GM18519 (cell line): ENCODE measurements around the gene DNM1L.

Experiments used
- ATAC-seq: cut with Tn5 transposase; IDR thresholded peaks from one replicate; pipeline ENCODE4 v1.9.1; 2021; ENCODE audit warnings: mild to moderate bottlenecking, moderate library complexity; ENCODE audit not compliant: unreplicated experiment, low FRiP score

Gene DNM1L

GRCh38 chr12:32679091-32679919, at the start of gene DNM1L:
DNM1L (plus strand) TSS chr12:32679301; CDS start chr12:32679364, 63 bp downstream.
- ATAC-seq, result peak; percentile 92

- ATAC-seq, result no peak
Observed at GRCh38 chr12:32641287-32641901, 37.7 kb upstream of the DNM1L start.

GRCh38 chr12:32644431-32644830, 34.7 kb upstream of the DNM1L start:
- no peak for ATAC-seq

DNA sequence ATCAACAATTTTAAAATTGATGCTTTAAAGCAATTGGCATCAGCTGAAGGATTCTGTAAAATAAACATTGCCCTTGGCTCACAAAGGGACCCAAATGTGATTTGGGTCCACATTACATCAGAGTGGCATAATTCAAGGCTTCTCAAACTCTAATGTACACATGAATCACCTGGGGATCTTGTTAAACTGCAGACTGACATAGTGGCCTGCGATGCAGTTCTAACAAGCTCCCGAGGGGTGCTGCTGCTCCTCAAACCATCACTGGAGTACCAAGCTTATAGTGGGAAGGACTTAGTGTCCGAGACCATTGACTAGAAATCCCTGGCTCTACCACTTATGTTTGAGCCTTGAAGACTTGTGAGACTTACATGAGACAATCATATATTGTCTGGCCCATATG, 31.8 kb upstream of the DNM1L start:
- ATAC-seq, result no peak

GRCh38 chr12:32650508-32650907, 28.6 kb upstream of the DNM1L start:
- ATAC-seq, result no peak

DNA sequence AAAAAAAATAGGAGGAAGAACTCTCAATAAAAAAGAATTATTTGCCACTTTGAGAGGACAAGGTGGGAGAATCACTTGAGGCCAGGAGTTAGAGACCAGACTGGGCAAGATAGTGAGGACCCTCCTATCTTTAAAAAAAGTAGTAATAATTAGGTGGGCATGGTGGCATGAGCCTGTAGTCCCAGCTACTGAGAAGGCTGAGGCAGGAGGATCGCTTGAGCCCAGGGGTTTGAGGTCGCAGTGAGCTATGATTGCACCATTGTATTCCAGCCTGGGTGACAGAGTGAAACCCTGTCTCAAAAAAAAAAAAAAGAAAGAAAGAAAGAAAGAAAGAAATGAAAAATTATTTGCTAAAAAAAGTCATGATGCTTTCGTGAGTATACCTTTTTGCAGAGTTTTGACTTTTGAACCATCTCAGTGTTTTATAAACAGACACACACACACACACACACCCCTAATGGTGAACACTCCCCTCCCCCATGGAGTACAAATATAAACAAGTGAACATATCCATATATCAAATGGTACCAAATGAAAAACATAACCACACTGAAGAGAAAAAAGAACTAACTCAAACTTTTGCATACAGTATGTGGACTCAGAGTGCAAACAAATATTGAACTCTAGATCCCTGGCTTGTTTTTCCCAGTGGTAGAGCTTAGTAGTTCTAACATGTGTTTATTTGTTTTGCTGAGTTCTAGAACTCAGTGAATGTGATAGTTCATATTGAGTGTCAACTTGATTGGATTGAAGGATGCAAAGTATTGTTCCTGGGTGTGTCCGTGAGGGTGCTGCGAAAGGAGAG, 27.7 kb upstream of the DNM1L start:
- no peak for ATAC-seq

DNA sequence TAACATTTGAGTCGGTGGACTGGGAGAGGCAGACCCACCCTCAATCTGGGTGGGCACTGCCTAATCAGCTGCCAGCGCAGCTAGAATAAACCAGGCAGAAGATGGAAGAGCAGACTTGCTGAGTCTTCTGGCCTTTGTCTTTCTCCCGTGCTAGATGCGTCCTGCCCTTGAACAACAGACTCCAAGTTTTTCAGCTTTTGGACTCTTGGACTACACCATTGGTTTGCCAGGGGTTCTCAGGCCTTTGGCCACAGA, 27.2 kb upstream of the DNM1L start:
- no peak for ATAC-seq

GRCh38 chr12:32659908-32660440, 19.1 kb upstream of the DNM1L start:
- ATAC-seq, result no peak

GRCh38 chr12:32661706-32662105, 17.4 kb upstream of the DNM1L start:
- ATAC-seq, result no peak

- no peak for ATAC-seq
Observed at GRCh38 chr12:32662665-32663064, 16.4 kb upstream of the DNM1L start.

DNA sequence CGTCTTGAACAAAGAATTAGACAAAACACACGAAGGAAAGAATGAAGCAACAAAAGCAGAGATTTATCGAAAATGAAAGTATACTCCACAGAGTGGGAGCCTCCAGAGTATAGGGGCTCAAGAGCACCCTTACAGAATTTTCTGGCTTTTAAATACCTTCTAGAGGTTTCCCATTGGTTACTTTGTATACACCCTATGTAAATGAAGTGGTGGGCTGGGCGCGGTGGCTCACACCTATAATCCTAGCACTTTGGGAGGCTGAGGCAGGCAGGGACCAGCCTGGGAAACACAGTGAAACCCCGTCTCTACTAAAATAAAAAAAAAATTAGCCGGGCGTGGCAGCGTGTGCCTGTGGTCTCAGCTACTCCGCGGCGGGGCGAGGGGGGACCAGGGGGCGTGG, 13.1 kb upstream of the DNM1L start:
- ATAC-seq, result no peak

GRCh38 chr12:32669584-32669983, 9.5 kb upstream of the DNM1L start:
- no peak for ATAC-seq

- no peak for ATAC-seq
Observed at GRCh38 chr12:32671930-32672780, 6.9 kb upstream of the DNM1L start.

- ATAC-seq, result no peak
Observed at GRCh38 chr12:32679920-32680237, 778 bp downstream of the DNM1L start.

DNA sequence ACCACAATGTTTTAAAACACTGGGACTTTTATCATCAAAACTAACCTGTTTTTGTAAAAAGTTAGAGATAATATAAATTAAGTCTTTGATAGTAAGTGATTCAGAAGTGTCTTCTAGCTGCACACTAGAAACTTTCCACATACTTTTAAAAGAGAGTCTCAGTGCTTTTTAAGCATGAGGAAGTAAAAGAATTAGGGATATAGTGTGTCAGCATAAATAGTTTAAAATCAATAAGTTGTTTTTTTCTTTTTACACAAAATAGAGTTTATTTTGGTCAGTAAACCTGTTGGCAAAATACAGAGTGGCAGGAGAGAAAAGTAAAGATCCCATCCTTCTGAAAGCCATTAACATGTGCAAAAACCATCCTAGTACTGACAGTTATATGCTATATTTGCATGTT, 1.7 kb downstream of the DNM1L start:
- no peak for ATAC-seq

- ATAC-seq, result no peak
Observed at GRCh38 chr12:32681272-32681671, 2.2 kb downstream of the DNM1L start.

- no peak for ATAC-seq
Observed at GRCh38 chr12:32686340-32686739, 7.2 kb downstream of the DNM1L start.

DNA sequence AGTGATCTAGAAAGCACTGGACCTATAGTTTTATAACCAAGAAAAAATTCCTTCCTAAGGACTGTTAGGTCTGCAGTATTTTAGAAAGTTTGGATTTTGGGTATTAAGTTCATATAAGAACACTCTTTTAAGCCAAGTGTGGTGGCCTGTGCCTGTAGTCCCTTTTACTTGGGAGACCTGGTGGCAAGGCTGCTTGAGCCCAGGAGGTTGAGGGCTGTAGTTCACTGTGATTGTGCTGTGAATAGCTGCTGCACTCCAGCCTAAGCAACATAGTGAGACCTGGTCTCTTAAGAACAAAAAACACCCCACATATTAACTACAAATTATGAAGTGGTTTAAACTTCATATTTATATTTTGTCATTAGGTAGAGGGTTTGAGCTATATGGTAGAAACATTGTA, 9.7 kb downstream of the DNM1L start:
- ATAC-seq, result no peak

DNA sequence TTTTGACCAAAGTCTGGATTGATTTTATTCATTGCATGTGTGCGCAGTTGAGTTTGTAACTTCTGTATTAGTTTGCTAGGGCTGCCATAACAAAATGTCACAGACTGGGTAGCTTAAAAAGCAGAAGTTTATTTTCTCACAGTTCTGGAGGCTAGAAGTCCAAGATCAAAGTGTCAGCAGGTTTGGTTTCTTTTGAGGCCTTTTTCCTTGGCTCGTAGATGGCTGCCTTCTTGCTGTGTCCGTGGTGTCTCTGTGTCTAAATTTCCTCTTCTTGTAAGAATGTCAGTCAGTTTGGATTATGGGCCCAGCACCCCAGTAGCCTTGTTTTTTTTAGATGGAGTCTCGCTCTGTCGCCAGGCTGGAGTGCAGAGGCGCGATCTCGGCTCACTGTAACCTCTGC, 11.8 kb downstream of the DNM1L start:
- ATAC-seq, result no peak

DNA sequence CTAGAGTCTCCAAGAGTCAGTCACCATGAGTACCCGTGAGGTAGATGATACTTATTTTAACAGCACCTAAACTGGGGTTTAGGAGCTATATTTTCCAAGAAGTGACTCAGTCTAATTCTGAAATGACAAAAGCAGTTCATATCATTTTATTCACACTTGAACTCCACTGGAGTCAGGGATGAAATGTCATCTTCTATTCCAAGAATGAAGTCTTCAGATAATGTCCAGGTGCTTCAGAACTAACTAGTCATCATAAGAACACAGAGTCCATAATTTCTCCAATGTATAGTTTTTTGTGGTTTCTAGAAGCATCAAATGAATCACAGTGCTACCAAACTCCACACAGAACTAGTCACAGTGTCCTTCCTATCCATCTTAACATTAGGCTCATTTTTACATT, 13.3 kb downstream of the DNM1L start:
- no peak for ATAC-seq

DNA sequence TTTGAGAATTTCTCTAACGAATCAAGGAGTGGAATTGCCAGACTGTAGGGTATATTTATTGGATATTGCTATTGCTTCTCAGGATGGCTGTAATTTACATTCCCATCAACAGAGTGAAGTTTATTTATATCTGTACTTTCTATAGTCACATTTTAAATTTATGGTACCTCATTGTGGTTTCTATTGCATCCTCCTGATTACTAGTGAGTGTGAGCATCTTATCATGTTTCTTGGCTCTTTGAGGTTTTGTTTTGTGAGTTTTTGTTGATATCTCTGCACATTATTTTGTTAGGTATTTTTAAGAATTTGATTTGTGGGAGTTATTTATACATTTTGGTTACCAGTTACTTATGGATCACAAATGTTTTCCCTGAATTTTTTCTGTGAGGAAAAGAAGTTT, 13.9 kb downstream of the DNM1L start:
- no peak for ATAC-seq
